Chondrocyte (in vitro differentiated cells): Measurements from ENCODE around the gene CNIH2. TPM values are rescaled to one million over a fixed set of nuclear protein-coding genes. Genes with fewer than 3 reads are reported as not detected.

Experiments
- DNase-seq: peaks from one replicate; pipeline ENCODE4 v3.0.0; 2021; ENCODE audit warnings: mixed read lengths, low spot score
- H3K27ac Mint-ChIP-seq: one replicate; pipeline ENCODE4 v1.8.0; 2021; ENCODE audit warnings: mild to moderate bottlenecking, moderate library complexity, mixed read lengths; ENCODE audit not compliant: unreplicated experiment
- H3K27me3 Mint-ChIP-seq: 2 replicates; pipeline ENCODE4 v1.8.0; 2021; ENCODE audit warnings: low read depth, mixed read lengths
- H3K36me3 Mint-ChIP-seq: 2 replicates; pipeline ENCODE4 v1.8.0; 2021; ENCODE audit warnings: low read depth, mixed read lengths
- H3K4me1 Mint-ChIP-seq: 2 replicates; pipeline ENCODE4 v1.8.0; 2021; ENCODE audit warnings: low read depth, mild to moderate bottlenecking, mixed read lengths
- H3K4me3 Mint-ChIP-seq: one replicate; pipeline ENCODE4 v1.8.0; 2021; ENCODE audit warnings: mild to moderate bottlenecking, moderate library complexity, mixed read lengths; ENCODE audit not compliant: unreplicated experiment
- H3K9me3 Mint-ChIP-seq: 2 replicates; pipeline ENCODE4 v1.8.0; 2021; ENCODE audit warnings: low read depth, mixed read lengths
- total RNA-seq: library from RNA; stranded (reverse); gene quantifications from 3 replicates; pipeline ENCODE4 v1.2.1, GENCODE V29; 2021
- TF ChIP-seq, protein P1 (sequence below): fragments of 200-600 bp; sonication (generic); IDR thresholded peaks from 2 replicates; pipeline ENCODE4 v1.5.0; 2021; ENCODE audit warnings: antibody characterized with exemption, mild to moderate bottlenecking, moderate library complexity

Gene CNIH2
- total RNA-seq, 1 donor from 2014 or later, result 2.8 TPM

DNA sequence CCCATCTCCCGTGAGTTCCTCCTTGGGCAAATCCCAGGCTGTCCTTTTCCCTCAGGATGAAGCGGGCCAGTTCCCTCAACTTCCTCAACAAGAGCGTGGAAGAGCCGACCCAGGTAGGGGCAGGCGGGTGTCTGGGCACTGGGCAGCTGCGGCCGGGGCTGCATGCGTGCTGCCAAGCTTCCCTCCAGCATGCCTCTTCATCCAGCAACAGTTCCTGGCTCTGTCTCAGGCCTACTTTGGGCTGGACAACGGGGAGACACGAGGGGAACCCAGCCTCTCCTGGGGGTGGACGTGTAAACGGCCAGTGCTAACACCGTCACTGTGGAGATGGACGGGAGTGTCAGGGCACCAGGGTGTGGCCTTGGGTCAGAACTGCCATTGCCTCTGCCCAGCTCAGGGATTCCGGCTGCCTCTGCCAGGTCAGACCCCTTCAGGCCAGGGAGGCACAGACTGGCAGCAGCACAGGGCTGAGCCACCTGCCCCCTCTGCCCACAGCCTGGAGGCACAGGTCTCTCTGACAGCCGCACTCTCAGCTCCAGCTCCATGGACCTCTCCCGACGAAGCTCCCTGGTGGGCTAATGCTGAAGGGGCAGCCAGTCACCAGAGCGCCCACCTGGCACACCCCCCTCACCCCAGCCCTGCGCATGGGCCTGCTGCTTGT is 11.5 kb upstream of the CNIH2 start:
- Mint-ChIP-seq H3K9me3 (no peaks in the 10 kb centered on the region), H3K27me3 (no peaks in the 10 kb centered on the region), H3K4me3 (peak overlapping the region; percentile 93), H3K36me3 (peaks cover 17% of the 10 kb centered on the region), H3K4me1 (peaks cover 26% of the 10 kb centered on the region), H3K27ac (peak overlapping the region; percentile 98)
- TF ChIP-seq, protein P1, sequence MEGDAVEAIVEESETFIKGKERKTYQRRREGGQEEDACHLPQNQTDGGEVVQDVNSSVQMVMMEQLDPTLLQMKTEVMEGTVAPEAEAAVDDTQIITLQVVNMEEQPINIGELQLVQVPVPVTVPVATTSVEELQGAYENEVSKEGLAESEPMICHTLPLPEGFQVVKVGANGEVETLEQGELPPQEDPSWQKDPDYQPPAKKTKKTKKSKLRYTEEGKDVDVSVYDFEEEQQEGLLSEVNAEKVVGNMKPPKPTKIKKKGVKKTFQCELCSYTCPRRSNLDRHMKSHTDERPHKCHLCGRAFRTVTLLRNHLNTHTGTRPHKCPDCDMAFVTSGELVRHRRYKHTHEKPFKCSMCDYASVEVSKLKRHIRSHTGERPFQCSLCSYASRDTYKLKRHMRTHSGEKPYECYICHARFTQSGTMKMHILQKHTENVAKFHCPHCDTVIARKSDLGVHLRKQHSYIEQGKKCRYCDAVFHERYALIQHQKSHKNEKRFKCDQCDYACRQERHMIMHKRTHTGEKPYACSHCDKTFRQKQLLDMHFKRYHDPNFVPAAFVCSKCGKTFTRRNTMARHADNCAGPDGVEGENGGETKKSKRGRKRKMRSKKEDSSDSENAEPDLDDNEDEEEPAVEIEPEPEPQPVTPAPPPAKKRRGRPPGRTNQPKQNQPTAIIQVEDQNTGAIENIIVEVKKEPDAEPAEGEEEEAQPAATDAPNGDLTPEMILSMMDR, result no peak
- no peak for DNase-seq

DNA sequence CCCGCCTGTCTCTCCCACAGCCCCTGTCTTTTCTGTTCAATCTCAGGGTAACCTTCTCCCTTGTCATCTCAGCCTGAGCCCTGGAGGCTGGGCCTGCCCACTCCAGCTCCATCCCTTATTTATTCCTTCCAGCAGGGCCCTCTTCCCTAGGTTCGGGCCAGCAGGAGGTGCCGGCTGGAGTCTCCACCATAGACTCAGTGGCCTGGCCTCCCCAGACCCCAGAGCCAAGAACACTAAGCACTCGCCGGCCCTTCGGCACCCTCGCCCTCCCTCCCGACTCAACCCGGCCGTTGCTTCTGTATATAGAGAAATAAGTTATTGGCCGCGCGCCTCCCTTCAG is 11.0 kb upstream of the CNIH2 start:
- DNase-seq, result no peak
- peaks cover 26% of the 10 kb centered on the region for H3K4me1 Mint-ChIP-seq
- no peaks in the 10 kb centered on the region for H3K27me3 Mint-ChIP-seq
- peaks cover 17% of the 10 kb centered on the region for H3K36me3 Mint-ChIP-seq
- H3K9me3 Mint-ChIP-seq, result no peaks in the 10 kb centered on the region
- peak overlapping the region; percentile 93 for H3K4me3 Mint-ChIP-seq
- H3K27ac Mint-ChIP-seq, result peak overlapping the region; percentile 98
- TF ChIP-seq, protein P1, result peak; percentile 31

DNA sequence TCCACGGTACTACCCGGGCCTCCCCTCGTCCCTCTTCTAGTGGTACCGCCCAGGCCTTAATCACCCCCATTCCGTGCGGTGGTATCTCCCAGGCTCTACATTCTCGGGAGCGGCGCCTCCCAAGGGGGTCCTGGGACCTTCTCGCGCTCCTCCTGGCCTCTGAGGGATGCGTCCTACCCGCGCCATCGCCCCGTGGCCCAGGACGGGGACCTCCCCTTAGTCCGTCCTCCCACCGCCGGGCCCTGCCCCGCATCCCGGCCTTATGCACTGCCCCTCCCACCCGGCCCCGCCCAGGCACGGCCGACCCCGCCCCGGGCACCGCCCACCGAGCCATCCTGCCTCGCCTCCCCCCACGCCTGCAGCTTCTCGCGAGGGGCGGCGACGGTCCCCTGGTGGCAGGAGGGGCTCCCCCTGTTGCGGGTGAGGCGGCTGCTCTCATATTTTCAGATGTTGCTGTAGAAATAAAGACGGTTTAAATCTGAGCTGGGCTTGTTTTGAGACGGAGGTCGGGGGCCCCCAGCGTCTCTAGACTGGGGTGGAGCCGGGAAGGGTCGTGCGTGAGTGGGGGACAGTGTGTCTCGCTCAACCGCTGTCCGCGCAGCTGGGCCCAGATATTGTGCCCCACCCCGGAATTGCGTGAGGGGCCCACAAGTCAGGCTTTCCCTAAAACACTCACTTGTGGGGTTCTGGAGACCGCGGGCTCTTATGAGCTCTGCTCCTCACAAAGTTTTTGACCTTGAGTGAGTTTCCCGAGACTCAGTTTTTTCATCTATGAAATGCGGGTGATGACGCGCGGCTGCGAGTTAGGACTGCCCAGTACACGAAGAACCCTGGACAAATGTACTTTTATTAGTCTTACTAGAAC is 10.4 kb upstream of the CNIH2 start:
- Mint-ChIP-seq H3K27ac (peak overlapping the region; percentile 98), H3K9me3 (no peaks in the 10 kb centered on the region), H3K36me3 (peaks cover 21% of the 10 kb centered on the region), H3K4me1 (peaks cover 26% of the 10 kb centered on the region), H3K27me3 (no peaks in the 10 kb centered on the region), H3K4me3 (peak overlapping the region; percentile 93)
- TF ChIP-seq, protein P1, result peak; percentile 46
- DNase-seq, result no peak

DNA sequence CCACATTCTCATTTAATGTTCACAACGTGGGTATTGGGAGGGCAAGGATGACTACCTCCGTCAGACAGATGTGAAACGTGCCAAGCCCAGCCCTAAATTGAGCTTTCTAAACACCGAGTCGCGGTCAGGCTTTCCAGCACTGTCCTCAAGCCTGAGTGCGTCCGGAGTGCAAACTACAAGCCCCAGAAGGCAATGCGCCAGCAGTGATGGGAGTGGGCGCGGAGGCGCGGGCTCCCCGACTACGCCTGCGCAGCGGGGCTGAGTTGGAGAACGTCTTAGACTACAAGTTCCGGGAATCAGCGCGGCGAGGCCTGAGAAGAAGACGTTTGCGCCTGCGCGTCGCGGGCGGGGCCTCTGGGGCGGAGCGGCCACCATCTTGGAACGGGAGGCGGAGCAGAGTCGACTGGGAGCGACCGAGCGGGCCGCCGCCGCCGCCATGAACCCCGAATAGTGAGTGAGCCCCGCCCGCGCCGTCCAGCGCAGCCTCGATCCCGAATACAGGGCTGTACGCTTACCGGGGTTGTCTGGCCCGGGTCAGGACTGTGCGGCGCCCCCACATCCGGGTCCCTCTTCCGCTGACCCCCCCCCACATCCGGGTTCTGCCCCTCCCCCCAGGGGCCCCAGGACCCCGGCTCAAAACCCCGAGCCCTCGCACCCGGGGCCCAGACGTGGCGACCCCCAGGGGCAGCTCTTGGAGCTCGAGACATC is 9.6 kb upstream of the CNIH2 start, which contains the start of gene RAB1B:
Gene RAB1B (plus strand): TSS at position 396 of the 708 bp plus-strand sequence. CDS start 41 bp downstream, at position 437.
- TF ChIP-seq, protein P1, result no peak
- H3K27ac Mint-ChIP-seq, result peak within 1 kb of the TSS; percentile 98
- H3K9me3 Mint-ChIP-seq, result no peaks in the 10 kb centered on the region
- H3K27me3 Mint-ChIP-seq, result no peaks in the 10 kb centered on the region
- DNase-seq, result peak; percentile 100
- peak within 1 kb of the TSS; percentile 93 for H3K4me3 Mint-ChIP-seq
- peaks cover 28% of the 10 kb centered on the region for H3K36me3 Mint-ChIP-seq
- H3K4me1 Mint-ChIP-seq, result peaks cover 26% of the 10 kb centered on the region
